ENCODE data around the gene WDR35.
"Not testable (repeated sequence)": the region's sequence is repeated elsewhere in the genome, so short reads cannot be mapped to it uniquely, and the experiment has no call there.

WDR35 gene

GRCh38 chr2:19936203-19936602, 53.7 kb downstream of the WDR35 start:
- DNase-seq, result no peak

DNA sequence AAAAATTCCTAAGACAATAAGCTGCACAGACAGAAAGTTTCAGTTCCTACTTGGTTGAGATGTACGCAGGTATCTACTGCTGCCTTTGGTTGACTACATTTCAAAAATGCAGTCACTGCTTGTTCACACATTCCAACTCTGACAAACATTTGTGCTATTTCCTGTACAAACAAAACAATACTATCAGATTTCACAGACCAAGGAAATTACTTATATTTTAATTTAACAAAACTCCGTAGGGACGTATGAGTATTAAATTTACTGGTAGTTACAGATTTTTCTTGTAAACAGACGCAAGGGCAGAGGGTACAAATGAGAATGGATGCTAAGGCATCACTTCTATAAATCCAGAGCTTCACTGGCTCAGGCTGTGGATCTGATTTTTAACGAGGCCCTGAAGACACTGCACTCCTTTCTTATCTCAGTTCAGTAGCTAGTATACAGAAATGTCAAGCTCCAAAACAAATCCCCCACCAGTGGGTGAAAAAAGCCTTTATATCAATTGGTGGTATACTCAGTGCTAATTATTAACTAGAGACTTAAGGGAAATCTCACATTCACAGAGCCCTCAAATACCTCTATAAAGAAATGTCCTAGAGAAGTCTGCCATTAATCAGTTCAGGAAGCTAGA, 56.4 kb downstream of the WDR35 start:
- DNase-seq, result no peak

- DNase-seq, result no peak
Observed at GRCh38 chr2:19932928-19933327, 57.0 kb downstream of the WDR35 start.

DNA sequence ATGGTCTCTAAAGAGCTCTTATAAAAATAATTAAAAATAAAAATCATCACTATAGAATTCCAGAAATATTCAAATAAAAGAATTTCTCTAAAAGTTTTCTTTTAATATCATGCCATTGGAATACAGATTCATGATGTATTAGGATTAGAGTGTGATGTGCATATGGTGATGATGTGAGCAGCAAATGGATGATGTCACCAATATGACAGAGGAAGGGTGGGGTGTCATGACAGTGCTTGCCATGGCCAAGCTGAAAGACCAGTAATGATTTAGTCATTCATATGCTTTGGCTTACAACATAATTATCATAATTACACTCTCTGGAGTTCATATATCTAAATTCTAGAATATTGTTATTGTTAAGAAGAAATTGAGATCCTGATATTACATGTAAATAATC, 60.7 kb downstream of the WDR35 start:
- DNase-seq, result no peak

DNA sequence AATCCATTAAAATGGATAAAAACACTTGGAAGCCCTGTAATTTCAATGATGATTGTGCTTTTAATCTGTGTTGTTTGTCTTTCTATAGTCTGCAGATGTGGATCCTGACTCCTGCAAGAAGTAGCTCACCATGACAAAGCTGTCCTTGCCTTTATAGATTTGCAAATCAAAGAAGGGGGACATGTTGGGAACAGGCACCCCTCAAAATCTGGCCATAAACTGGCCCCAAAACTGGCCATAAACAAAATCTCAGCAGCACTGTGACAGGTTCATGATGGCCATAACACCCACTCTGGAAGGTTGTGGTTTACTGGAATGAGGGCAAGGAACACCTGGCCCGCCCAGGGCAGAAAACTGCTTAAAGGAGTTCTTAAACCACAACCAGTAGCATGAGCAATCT, 62.1 kb downstream of the WDR35 start:
- DNase-seq, result not testable (repeated sequence)

GRCh38 chr2:19924526-19924925, 65.4 kb downstream of the WDR35 start:
- DNase-seq, result not testable (repeated sequence)

DNA sequence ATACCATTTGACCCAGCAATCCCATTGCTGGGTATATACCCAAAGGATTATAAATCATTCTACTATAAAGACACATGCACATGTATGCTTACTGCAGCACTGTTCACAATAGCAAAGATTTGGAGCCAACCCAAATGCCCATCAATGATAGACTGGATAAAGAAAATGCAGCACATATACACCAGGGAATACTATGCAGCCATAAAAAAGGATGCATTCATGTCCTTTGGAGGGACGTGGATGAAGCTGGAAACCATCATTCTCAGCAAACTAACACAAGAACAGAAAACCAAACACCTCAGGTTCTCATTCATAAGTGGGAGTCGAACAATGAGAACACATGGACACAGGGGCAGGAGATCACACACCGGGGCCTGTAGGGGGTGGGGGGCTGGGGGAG, 67.7 kb downstream of the WDR35 start:
- not testable (repeated sequence) for DNase-seq

GRCh38 chr2:19916385-19916950, 73.4 kb downstream of the WDR35 start:
- no peak for DNase-seq

DNA sequence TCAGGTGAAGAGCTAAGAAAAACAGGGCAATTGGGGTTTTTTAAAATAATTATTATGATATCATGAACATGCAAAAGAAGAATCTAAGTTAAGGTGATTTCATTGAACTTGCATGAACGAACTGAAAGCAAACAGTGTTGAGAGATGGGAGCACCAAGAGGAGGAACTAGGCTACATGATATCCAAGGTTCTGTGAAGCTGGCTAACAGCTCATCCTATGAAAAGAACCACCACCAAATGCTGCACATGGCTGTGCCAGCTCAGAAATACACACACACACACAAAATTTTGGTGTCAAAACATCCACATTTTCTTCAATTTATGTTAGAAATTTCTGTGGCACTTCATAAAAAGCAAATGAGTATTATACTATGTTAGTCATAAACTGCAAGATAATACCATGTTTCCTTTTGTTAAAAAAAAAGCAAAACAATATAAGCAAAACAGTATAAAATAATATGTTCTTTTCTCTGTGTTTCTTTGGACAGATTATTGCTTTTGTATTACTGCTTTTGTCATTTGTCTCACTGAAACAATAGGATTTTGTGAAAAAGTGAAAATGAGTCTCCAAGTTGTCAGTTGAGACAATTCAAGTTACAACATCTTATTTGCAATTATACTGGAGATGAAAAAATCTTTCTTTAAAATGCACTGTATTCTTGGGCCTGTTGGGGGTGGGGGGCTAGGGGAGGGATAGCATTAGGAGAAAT, 75.5 kb downstream of the WDR35 start:
- DNase-seq, result no peak

- DNase-seq, result no peak
Observed at GRCh38 chr2:19911808-19912509, 77.9 kb downstream of the WDR35 start.

DNA sequence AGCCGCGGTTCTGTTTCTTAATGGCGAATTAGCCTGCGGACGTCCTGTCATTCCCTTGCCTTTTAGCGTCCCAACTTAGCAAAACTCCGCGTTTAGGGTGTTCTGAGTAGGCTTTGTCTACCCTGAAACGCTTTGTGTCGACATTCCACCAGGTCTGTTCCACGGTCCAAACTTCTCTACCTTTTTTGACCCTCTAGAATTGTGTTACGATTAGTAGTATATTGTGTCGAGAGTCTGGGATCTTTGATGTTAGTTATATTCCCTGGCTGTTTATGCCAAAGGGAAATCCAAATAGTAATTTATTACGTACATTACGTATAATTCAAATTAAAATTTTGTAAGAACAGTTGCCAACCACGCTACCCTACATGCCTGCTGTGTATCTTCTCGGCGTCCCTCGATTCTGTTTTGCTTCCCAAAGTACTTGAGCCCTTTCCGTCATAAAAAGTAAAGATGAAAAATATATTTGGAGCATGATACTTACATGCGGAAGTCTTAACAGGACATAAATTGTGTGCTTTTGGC, 87.6 kb downstream of the WDR35 start:
- no peak for DNase-seq

DNA sequence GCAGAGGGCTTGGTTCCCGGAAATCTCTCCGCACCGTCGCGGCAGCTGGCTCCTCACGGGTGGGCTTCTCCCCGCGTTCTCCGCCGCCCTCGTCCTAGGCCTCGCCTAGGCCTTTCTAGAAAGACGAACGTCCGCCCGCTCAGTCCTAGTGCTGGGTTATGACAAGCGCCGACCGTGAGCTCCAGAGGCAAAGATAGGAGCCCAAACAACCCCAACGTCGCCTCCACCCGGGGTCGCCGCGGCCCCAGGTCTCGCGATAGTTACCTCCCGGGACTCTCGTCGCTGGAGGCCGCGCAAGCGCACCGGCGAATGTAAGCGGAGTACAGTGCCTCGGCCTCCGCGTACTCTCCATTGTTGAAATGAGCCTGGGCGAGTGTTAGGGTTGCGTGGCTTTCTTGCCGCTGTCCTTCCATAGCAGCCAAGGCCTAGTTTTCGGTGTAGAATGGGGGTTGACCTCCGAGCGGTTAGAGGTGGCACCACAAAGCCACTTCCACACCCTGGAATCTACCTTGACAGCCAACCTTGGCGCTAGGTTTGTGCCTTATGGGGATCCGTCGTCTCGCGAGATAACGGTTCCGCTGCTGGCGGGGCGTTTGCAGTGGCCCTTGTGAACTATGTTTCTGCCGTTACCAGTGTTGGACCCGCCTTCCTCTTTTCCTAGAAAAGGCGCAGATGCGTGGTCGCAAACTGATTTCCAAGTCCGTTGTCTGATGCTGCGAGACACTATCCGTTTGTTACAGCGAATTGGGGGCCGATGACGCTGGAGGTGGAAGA, 88.3 kb downstream of the WDR35 start, which contains the start of gene TTC32:
Gene TTC32 (minus strand): TSS at position 542 of the 774 bp plus-strand sequence. CDS start 129 bp downstream, at position 413.
- DNase-seq, result peak; percentile 95

- DNase-seq, result no peak
Observed at GRCh38 chr2:19900931-19901441, 88.9 kb downstream of the WDR35 start.

DNA sequence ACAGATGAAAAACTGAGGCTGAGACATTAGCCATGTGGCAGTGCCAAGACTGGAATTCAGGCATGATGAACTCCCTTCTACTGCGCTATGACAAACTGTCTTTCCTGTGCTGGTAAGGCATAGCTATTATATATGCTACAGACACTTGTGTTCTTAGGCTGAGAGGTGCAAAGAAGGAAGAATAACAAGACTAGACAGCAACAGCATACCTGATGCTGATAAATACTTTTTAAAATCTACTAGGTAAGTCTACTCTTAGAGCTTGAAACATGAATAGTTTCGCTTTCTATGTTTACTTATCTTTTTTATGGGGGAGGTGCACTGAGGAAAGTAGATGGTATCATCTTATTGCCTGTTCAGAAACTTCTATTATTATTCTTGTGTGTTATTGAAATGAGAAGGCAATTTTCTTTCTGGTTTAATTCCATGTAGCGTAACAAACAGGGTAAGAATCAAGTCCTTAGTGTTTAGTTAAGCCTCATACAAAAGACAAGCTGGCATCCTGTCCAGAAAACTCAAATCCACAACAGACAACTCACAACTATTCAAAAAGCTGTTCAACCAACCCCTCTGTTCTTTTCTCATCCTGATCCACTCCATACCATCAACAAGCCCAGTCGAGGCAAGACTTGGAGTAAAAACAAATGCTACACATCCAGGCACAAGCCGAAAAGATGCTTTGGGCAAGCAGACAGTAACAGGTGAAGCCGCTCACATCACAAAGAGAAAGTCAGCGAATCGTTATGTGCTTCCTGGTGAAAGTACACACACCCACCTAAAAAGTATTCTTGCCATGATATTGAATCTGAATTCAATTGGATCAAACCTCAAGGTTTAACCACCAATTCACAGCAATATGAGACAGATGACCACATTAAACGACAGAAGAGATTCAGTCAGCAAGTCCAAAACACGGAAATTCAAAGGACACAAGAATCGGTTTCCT, 89.6 kb downstream of the WDR35 start:
- DNase-seq, result peak; percentile 66

- DNase-seq, result no peak
Observed at GRCh38 chr2:19898592-19899329, 91.1 kb downstream of the WDR35 start.

GRCh38 chr2:19897623-19898245, 92.2 kb downstream of the WDR35 start:
- no peak for DNase-seq

GRCh38 chr2:19895535-19895934, 94.4 kb downstream of the WDR35 start:
- DNase-seq, result no peak

DNA sequence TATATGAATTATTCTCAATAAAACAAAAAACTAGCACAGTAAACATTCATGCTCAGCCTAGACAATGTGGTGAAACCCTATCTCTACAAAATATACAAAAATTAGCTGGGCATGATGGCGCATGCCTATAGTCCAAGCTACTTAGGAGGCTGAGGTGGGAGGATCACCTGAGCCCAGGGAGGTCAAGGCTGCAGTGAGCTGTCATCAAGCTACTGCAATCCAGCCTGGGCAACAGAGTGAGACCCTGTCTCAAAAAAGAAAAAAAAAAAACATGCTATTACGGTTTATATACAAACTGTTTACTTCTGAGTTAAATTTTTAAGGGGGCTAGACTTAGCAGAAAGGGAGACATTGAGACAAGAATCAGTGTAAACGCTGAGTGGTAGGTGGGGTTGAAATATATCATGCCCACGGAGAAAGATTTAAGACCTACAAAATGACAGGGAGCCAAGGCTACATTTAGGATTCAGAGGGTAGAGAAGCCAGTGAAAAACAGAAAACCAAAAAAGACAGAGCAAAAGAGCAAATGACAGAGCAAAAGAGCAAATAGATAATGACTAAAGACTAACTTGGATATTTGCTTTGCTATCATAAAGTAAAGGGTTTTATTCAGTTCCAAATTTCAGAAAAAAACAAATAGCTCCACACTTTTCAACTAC, 95.6 kb downstream of the WDR35 start:
- no peak for DNase-seq

- DNase-seq, result no peak
Observed at GRCh38 chr2:19893520-19894133, 96.3 kb downstream of the WDR35 start.
